Mesenchymal stem cell (in vitro differentiated cells and primary cell): ENCODE results near the gene GUCA1A.

Experiments used
- DNase-seq: peaks from one replicate; pipeline ENCODE4 v3.0.0-alpha.2; 2013
- H2AFZ ChIP-seq: one replicate; pipeline ENCODE4 v1.6.1; 2013; ENCODE audit warnings: low read depth, mild to moderate bottlenecking, control low read depth, inconsistent platforms, low read length, moderate library complexity
- H2AK5ac ChIP-seq: 2 replicates; pipeline ENCODE4 v1.6.1; 2013; ENCODE audit warnings: low read length, moderate library complexity, mild to moderate bottlenecking, inconsistent platforms; ENCODE audit not compliant: severe bottlenecking
- H2BK120ac ChIP-seq: one replicate; pipeline ENCODE4 v1.6.1; 2013; ENCODE audit warnings: low read depth, mild to moderate bottlenecking, inconsistent platforms, low read length, moderate library complexity
- H2BK12ac ChIP-seq, 2 experiments: one replicate each; pipeline ENCODE4 v1.6.1; 2013; ENCODE audit warnings: inconsistent platforms in 2 of 2, low read length in 2 of 2, mild to moderate bottlenecking in 2 of 2, moderate library complexity in 2 of 2, control low read depth in 1 of 2
- H2BK15ac ChIP-seq: one replicate; pipeline ENCODE4 v1.6.1; 2013; ENCODE audit warnings: mild to moderate bottlenecking, low read depth, inconsistent platforms; ENCODE audit not compliant: poor library complexity, severe bottlenecking
- H2BK5ac ChIP-seq: 2 replicates; pipeline ENCODE4 v1.6.1; 2013; ENCODE audit warnings: low read depth, mild to moderate bottlenecking, low read length, control low read depth, inconsistent platforms; ENCODE audit not compliant: poor library complexity, severe bottlenecking
- H3K14ac ChIP-seq, 2 experiments: one replicate each; pipeline ENCODE4 v1.6.1; 2013; ENCODE audit warnings: inconsistent platforms in 2 of 2, low read length in 2 of 2, control low read depth in 1 of 2, mild to moderate bottlenecking in 1 of 2, moderate library complexity in 1 of 2
- H3K18ac ChIP-seq, 2 experiments: one replicate each; pipeline ENCODE4 v1.6.1; 2013; ENCODE audit warnings: inconsistent platforms in 2 of 2, low read length in 2 of 2, control low read depth in 1 of 2, low read depth in 1 of 2, mild to moderate bottlenecking in 1 of 2
- H3K23ac ChIP-seq, 2 experiments: one replicate each; pipeline ENCODE4 v1.6.1; 2013; ENCODE audit warnings: inconsistent platforms in 2 of 2, low read length in 2 of 2, mild to moderate bottlenecking in 2 of 2, moderate library complexity in 2 of 2, control low read depth in 1 of 2
- H3K27ac ChIP-seq: 2 replicates; pipeline ENCODE4 v1.5.1; 2013; ENCODE audit warnings: mild to moderate bottlenecking, moderate library complexity, low read length, control low read depth, inconsistent platforms; ENCODE audit not compliant: poor library complexity, severe bottlenecking
- H3K27me3 ChIP-seq, 2 experiments: 2 replicates each; pipeline versions ENCODE4 v1.6.1 to v1.7.0; 2013; ENCODE audit warnings: low read length in 2 of 2, mild to moderate bottlenecking in 2 of 2, moderate library complexity in 2 of 2, control low read depth in 1 of 2, inconsistent platforms in 1 of 2; ENCODE audit not compliant: control insufficient read depth in 1 of 2, insufficient read depth in 1 of 2
- H3K36me3 ChIP-seq, 2 experiments: 2 replicates each; pipeline versions ENCODE4 v1.6.1 to v1.7.0; 2013; ENCODE audit warnings: low read length in 2 of 2, control low read depth in 1 of 2, inconsistent platforms in 1 of 2, low read depth in 1 of 2, mild to moderate bottlenecking in 1 of 2; ENCODE audit not compliant: insufficient read depth in 2 of 2, control insufficient read depth in 1 of 2
- H3K4ac ChIP-seq, 2 experiments: one replicate each; pipeline ENCODE4 v1.6.1; 2013; ENCODE audit warnings: inconsistent platforms in 2 of 2, low read length in 2 of 2, mild to moderate bottlenecking in 2 of 2, moderate library complexity in 2 of 2, control low read depth in 1 of 2, low read depth in 1 of 2
- H3K4me1 ChIP-seq: 2 replicates; pipeline ENCODE4 v1.6.1; 2013; ENCODE audit warnings: low read depth, low read length, control low read depth; ENCODE audit not compliant: control insufficient read depth, insufficient read depth
- H3K4me2 ChIP-seq: 2 replicates; pipeline ENCODE4 v1.6.1; 2013; ENCODE audit warnings: low read length, mild to moderate bottlenecking, inconsistent platforms; ENCODE audit not compliant: poor library complexity, severe bottlenecking
- H3K4me3 ChIP-seq, 2 experiments: 2 replicates each; pipeline versions ENCODE4 v1.5.1 to v1.7.0; 2013; ENCODE audit warnings: low read length in 2 of 2, mild to moderate bottlenecking in 2 of 2, control low read depth in 1 of 2, low read depth in 1 of 2; ENCODE audit not compliant: insufficient read depth in 1 of 2
- H3K79me1 ChIP-seq: replicated peaks from 2 replicates; pipeline ENCODE4 v1.6.1; 2013; ENCODE audit warnings: mild to moderate bottlenecking, control low read depth, low read length, inconsistent platforms; ENCODE audit not compliant: poor library complexity, severe bottlenecking
- H3K9ac ChIP-seq: 2 replicates; pipeline ENCODE4 v1.7.0; 2013; ENCODE audit warnings: mild to moderate bottlenecking, low read length, moderate library complexity
- H3K9me3 ChIP-seq: 2 replicates; pipeline ENCODE4 v1.7.0; 2013; ENCODE audit warnings: mild to moderate bottlenecking, low read length; ENCODE audit not compliant: control insufficient read depth
- H4K8ac ChIP-seq: one replicate; pipeline ENCODE4 v1.6.1; 2013; ENCODE audit warnings: inconsistent platforms, mild to moderate bottlenecking, low read length, moderate library complexity
- H4K91ac ChIP-seq: one replicate; pipeline ENCODE4 v1.6.1; 2013; ENCODE audit warnings: mild to moderate bottlenecking, low read length, inconsistent platforms
- WGBS: methylation state at CpG from one replicate; pipeline ENCODE4 v1.1.7; 2013; ENCODE audit warnings: mixed read lengths; 5-methylcytosine and 5-hydroxymethylcytosine counted together

GUCA1A gene

GRCh38 chr6:42220807-42221206 is 47.6 kb downstream of the GUCA1A start:
- no peak overlapping the region for H2BK15ac ChIP-seq
- peaks cover 3% of the 10 kb centered on the region for H3K79me1 ChIP-seq
- no peaks in the 10 kb centered on the region for H3K27me3 ChIP-seq
- H3K36me3 ChIP-seq: no peaks in the 10 kb centered on the region
- H3K9ac ChIP-seq: no peak overlapping the region
- peak overlapping the region; percentile 61 for H2AK5ac ChIP-seq
- H3K18ac ChIP-seq: no peak overlapping the region
- H3K4me3 ChIP-seq: no peak overlapping the region
- H3K9me3 ChIP-seq: no peaks in the 10 kb centered on the region
- H3K4ac ChIP-seq: no peak overlapping the region
- H2BK120ac ChIP-seq: no peak overlapping the region
- H2BK5ac ChIP-seq: no peak overlapping the region
- H2BK12ac ChIP-seq: no peak overlapping the region
- 92% methylated on average over 6 of the region's 6 CpGs for WGBS
- H3K4me1 ChIP-seq: peaks cover 12% of the 10 kb centered on the region
- DNase-seq: no peak
- no peak overlapping the region for H3K27ac ChIP-seq
- H3K4me2 ChIP-seq: no peak overlapping the region
- no peak overlapping the region for H4K8ac ChIP-seq
- no peak overlapping the region for H3K14ac ChIP-seq
- H4K91ac ChIP-seq: no peak overlapping the region
- no peak overlapping the region for H3K23ac ChIP-seq
- no peak overlapping the region for H2AFZ ChIP-seq

- H2BK5ac ChIP-seq: no peak overlapping the region
- peaks cover 12% of the 10 kb centered on the region for H3K4me1 ChIP-seq
- no peak overlapping the region for H2AK5ac ChIP-seq
- no peak overlapping the region for H3K4me2 ChIP-seq
- no peak overlapping the region for H2AFZ ChIP-seq
- H3K4ac ChIP-seq: no peak overlapping the region
- no peak overlapping the region for H3K23ac ChIP-seq
- no peak overlapping the region for H2BK120ac ChIP-seq
- H3K27ac ChIP-seq: no peak overlapping the region
- no peaks in the 10 kb centered on the region for H3K9me3 ChIP-seq
- H4K91ac ChIP-seq: no peak overlapping the region
- H3K14ac ChIP-seq: no peak overlapping the region
- no peak overlapping the region for H2BK15ac ChIP-seq
- H3K4me3 ChIP-seq: no peak overlapping the region
- no peak overlapping the region for H2BK12ac ChIP-seq
- no peaks in the 10 kb centered on the region for H3K27me3 ChIP-seq
- 91% methylated on average over 3 of the region's 4 CpGs for WGBS
- H3K18ac ChIP-seq: no peak overlapping the region
- DNase-seq: no peak
- H3K36me3 ChIP-seq: peaks cover 0 to under 1% of the 10 kb centered on the region in 2 experiments
- no peak overlapping the region for H4K8ac ChIP-seq
- H3K79me1 ChIP-seq: peaks cover 3% of the 10 kb centered on the region
- no peak overlapping the region for H3K9ac ChIP-seq
Observed at GRCh38 chr6:42221546-42221945, 48.4 kb downstream of the GUCA1A start.

- peaks cover 15% of the 10 kb centered on the region for H3K4me1 ChIP-seq
- no peaks in the 10 kb centered on the region for H3K27me3 ChIP-seq
- H3K23ac ChIP-seq: no peak overlapping the region
- no peak overlapping the region for H2AFZ ChIP-seq
- H2AK5ac ChIP-seq: no peak overlapping the region
- no peak overlapping the region for H2BK5ac ChIP-seq
- H3K9ac ChIP-seq: no peak overlapping the region
- H3K18ac ChIP-seq: no peak overlapping the region
- no peak overlapping the region for H2BK12ac ChIP-seq
- H2BK15ac ChIP-seq: no peak overlapping the region
- H3K4me2 ChIP-seq: no peak overlapping the region
- no peak for DNase-seq
- H4K8ac ChIP-seq: no peak overlapping the region
- H3K79me1 ChIP-seq: no peaks in the 10 kb centered on the region
- H3K4ac ChIP-seq: no peak overlapping the region
- no peak overlapping the region for H3K4me3 ChIP-seq
- WGBS: 95% methylated on average over 5 of the region's 7 CpGs
- no peak overlapping the region for H3K27ac ChIP-seq
- no peak overlapping the region for H3K14ac ChIP-seq
- H4K91ac ChIP-seq: no peak overlapping the region
- peaks cover 0 to 10% of the 10 kb centered on the region in 2 experiments for H3K36me3 ChIP-seq
- no peak overlapping the region for H2BK120ac ChIP-seq
- H3K9me3 ChIP-seq: no peaks in the 10 kb centered on the region
Observed at GRCh38 chr6:42222448-42222847, 49.3 kb downstream of the GUCA1A start.

- H3K79me1 ChIP-seq: peaks cover 6% of the 10 kb centered on the region
- no peaks in the 10 kb centered on the region for H3K27me3 ChIP-seq
- H3K9me3 ChIP-seq: no peaks in the 10 kb centered on the region
- H2BK12ac ChIP-seq: no peak overlapping the region
- no peak overlapping the region for H2BK15ac ChIP-seq
- no peak overlapping the region for H3K4ac ChIP-seq
- peak overlapping the region; percentile 46 for H3K9ac ChIP-seq
- H3K14ac ChIP-seq: no peak overlapping the region
- peak; percentile 90 for DNase-seq
- no peak overlapping the region for H2BK5ac ChIP-seq
- H4K8ac ChIP-seq: no peak overlapping the region
- no peak overlapping the region for H2AK5ac ChIP-seq
- peaks cover 23% of the 10 kb centered on the region for H3K4me1 ChIP-seq
- H2AFZ ChIP-seq: no peak overlapping the region
- peaks cover 6 to 29% of the 10 kb centered on the region in 2 experiments for H3K36me3 ChIP-seq
- no peak overlapping the region for H2BK120ac ChIP-seq
- H3K18ac ChIP-seq: no peak overlapping the region
- H3K23ac ChIP-seq: no peak overlapping the region
- 53% methylated on average over 11 of the region's 12 CpGs for WGBS
- no peak overlapping the region for H3K4me2 ChIP-seq
- H3K4me3 ChIP-seq: no peak overlapping the region
- peak overlapping the region; percentile 50 for H3K27ac ChIP-seq
- H4K91ac ChIP-seq: no peak overlapping the region
Observed at GRCh38 chr6:42224222-42225028, 51.3 kb downstream of the GUCA1A start.
